Muscle layer of colon (tissue), 2 donors: ENCODE measurements around the gene SMG7.

Source experiments
- H3K27ac ChIP-seq: one replicate; pipeline ENCODE4 v1.7.0; 2013; ENCODE audit warnings: low read depth, mild to moderate bottlenecking, low read length, moderate library complexity
- H3K27me3 ChIP-seq, 2 donors: one replicate each; pipeline ENCODE4 v1.7.0; 2013; ENCODE audit warnings: low read length in 2 of 2, mild to moderate bottlenecking in 2 of 2; ENCODE audit not compliant: insufficient read depth in 2 of 2, control insufficient read depth in 1 of 2
- H3K36me3 ChIP-seq: one replicate; pipeline ENCODE4 v1.7.0; 2013; ENCODE audit warnings: mild to moderate bottlenecking, low read length; ENCODE audit not compliant: insufficient read depth
- H3K4me1 ChIP-seq: one replicate; pipeline ENCODE4 v1.7.0; 2013; ENCODE audit warnings: mild to moderate bottlenecking, low read length; ENCODE audit not compliant: insufficient read depth
- H3K4me3 ChIP-seq, 2 donors: one replicate each; pipeline ENCODE4 v1.7.0; 2013; ENCODE audit warnings: low read length in 2 of 2, low read depth in 1 of 2, mild to moderate bottlenecking in 1 of 2, moderate library complexity in 1 of 2
- H3K9ac ChIP-seq: one replicate; pipeline ENCODE4 v1.7.0; 2013; ENCODE audit warnings: low read length
- H3K9me3 ChIP-seq: one replicate; pipeline ENCODE4 v1.7.0; 2013; ENCODE audit warnings: mild to moderate bottlenecking, low read length
- donor health status: abdominal sarcoma.
- donor health status: Adenocarcinoma of cecum.

SMG7 gene

DNA sequence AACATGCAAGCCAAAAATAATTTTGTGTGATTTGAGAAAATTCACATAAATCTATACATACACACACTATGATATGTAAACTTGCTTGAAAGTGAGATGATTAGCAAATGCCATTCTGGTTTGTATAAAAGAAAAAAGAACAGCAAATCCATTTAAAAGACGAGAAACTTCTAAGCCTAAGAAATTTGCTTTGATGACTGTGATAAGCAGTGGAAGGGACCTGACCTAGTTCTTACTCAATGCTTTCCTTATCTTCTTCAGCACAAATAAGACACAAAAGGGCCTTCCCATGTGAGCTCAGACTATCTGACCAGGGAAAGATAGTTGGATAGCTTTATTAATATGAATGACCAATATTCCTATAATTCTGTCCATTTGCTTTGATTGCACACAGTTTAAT lies 28.8 kb upstream of the SMG7 start:
- H3K4me3 ChIP-seq, result no peak overlapping the region
- no peak overlapping the region for H3K27ac ChIP-seq
- H3K9ac ChIP-seq, result no peak overlapping the region
- no peaks in the 10 kb centered on the region for H3K4me1 ChIP-seq
- H3K27me3 ChIP-seq, result no peaks in the 10 kb centered on the region
- H3K36me3 ChIP-seq, result no peaks in the 10 kb centered on the region
- H3K9me3 ChIP-seq, result no peaks in the 10 kb centered on the region

- Histone ChIP-seq H3K36me3 (no peaks in the 10 kb centered on the region), H3K27me3 (no peaks in the 10 kb centered on the region), H3K4me1 (no peaks in the 10 kb centered on the region), H3K9me3 (no peaks in the 10 kb centered on the region), H3K27ac (no peak overlapping the region), H3K4me3 (no peak overlapping the region), H3K9ac (no peak overlapping the region)
Measured at GRCh38 chr1:183444243-183444642, 28.1 kb upstream of the SMG7 start.

GRCh38 chr1:183449223-183449770 lies 23.0 kb upstream of the SMG7 start:
- Histone ChIP-seq H3K4me1 (no peaks in the 10 kb centered on the region), H3K27ac (no peak overlapping the region), H3K9me3 (no peaks in the 10 kb centered on the region), H3K9ac (no peak overlapping the region), H3K27me3 (no peaks in the 10 kb centered on the region), H3K36me3 (no peaks in the 10 kb centered on the region), H3K4me3 (no peak overlapping the region)

GRCh38 chr1:183450093-183450492 lies 22.2 kb upstream of the SMG7 start:
- Histone ChIP-seq H3K4me3 (no peak overlapping the region), H3K36me3 (no peaks in the 10 kb centered on the region), H3K27me3 (no peaks in the 10 kb centered on the region), H3K9ac (no peak overlapping the region), H3K27ac (no peak overlapping the region), H3K9me3 (no peaks in the 10 kb centered on the region), H3K4me1 (no peaks in the 10 kb centered on the region)

DNA sequence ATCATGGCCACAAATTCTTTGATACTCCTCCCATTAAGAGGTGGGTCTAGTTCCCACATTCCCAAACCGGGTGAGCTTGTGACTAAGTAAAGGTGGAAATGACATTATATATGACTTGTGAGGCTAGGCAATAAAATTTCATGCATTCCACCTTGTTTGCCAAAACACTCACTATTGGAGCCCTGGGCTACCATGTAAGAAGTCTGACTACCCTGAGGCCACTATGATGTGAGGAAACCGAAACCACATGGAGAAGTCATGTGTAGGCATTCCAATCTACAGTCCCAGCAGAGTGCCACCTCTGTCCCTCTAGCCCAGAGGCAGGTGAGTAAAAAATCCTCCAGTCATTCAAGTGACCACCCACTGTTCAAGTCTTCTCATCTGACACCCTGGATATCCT lies 17.9 kb upstream of the SMG7 start:
- no peaks in the 10 kb centered on the region for H3K36me3 ChIP-seq
- no peak overlapping the region for H3K9ac ChIP-seq
- no peaks in the 10 kb centered on the region for H3K4me1 ChIP-seq
- no peak overlapping the region for H3K4me3 ChIP-seq
- H3K27ac ChIP-seq, result no peak overlapping the region
- H3K9me3 ChIP-seq, result no peaks in the 10 kb centered on the region
- no peaks in the 10 kb centered on the region for H3K27me3 ChIP-seq

DNA sequence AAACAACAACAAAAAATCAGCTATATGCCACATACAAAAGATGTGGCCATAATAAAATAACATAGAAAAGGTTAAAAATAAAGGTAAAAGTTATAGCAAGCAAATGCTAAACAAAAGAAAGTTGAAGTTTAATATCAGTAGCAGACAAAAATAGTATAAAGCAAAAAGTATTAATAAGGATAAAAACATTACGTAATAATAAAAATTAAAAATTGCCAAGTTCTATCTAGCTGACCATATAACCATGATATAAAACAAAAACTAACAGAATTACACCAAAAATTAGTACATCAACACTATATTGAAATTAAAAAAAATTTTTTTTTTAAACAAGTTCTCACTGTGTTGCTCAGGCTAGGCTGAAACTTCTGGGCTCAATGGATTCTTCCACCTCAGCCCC lies 15.5 kb upstream of the SMG7 start:
- Histone ChIP-seq H3K4me3 (no peak overlapping the region), H3K9me3 (no peaks in the 10 kb centered on the region), H3K36me3 (no peaks in the 10 kb centered on the region), H3K27ac (no peak overlapping the region), H3K27me3 (no peaks in the 10 kb centered on the region), H3K9ac (no peak overlapping the region), H3K4me1 (no peaks in the 10 kb centered on the region)

GRCh38 chr1:183457449-183457848 lies 14.8 kb upstream of the SMG7 start:
- H3K9me3 ChIP-seq, result no peaks in the 10 kb centered on the region
- H3K36me3 ChIP-seq, result no peaks in the 10 kb centered on the region
- no peak overlapping the region for H3K9ac ChIP-seq
- H3K4me1 ChIP-seq, result no peaks in the 10 kb centered on the region
- H3K4me3 ChIP-seq, result no peak overlapping the region
- H3K27me3 ChIP-seq, result no peaks in the 10 kb centered on the region
- no peak overlapping the region for H3K27ac ChIP-seq

GRCh38 chr1:183460596-183460995 lies 11.7 kb upstream of the SMG7 start:
- Histone ChIP-seq H3K27me3 (no peaks in the 10 kb centered on the region), H3K9me3 (no peaks in the 10 kb centered on the region), H3K9ac (no peak overlapping the region), H3K36me3 (no peaks in the 10 kb centered on the region), H3K4me1 (no peaks in the 10 kb centered on the region), H3K4me3 (no peak overlapping the region), H3K27ac (no peak overlapping the region)

GRCh38 chr1:183461350-183461749 lies 10.9 kb upstream of the SMG7 start:
- Histone ChIP-seq H3K9me3 (no peaks in the 10 kb centered on the region), H3K27ac (no peak overlapping the region), H3K9ac (no peak overlapping the region), H3K36me3 (no peaks in the 10 kb centered on the region), H3K4me3 (no peak overlapping the region), H3K4me1 (no peaks in the 10 kb centered on the region), H3K27me3 (no peaks in the 10 kb centered on the region)

GRCh38 chr1:183463566-183463965 lies 8.7 kb upstream of the SMG7 start:
- H3K9ac ChIP-seq, result no peak overlapping the region
- H3K36me3 ChIP-seq, result no peaks in the 10 kb centered on the region
- H3K9me3 ChIP-seq, result no peaks in the 10 kb centered on the region
- H3K4me1 ChIP-seq, result no peaks in the 10 kb centered on the region
- no peak overlapping the region for H3K27ac ChIP-seq
- H3K4me3 ChIP-seq, result no peak overlapping the region
- no peaks in the 10 kb centered on the region for H3K27me3 ChIP-seq

DNA sequence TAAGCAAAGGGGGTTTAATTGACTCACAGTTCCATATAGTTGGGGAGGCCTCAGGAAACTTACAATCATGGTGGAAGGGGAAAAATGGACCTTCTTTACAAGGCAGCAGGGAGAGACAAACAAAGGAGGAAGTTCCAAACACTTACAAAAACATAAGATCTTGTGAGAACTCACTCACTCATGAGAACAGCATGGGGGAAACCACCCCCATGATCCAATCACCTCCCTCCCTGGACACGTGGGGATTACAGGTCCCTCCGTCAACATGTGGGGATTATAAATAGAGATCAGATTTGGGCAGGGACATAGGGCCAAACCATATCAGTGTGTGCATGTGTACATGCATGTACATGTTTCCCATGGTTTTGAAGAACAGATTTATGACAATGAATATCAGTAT lies 5.5 kb upstream of the SMG7 start:
- no peaks in the 10 kb centered on the region for H3K27me3 ChIP-seq
- H3K36me3 ChIP-seq, result no peaks in the 10 kb centered on the region
- no peak overlapping the region for H3K27ac ChIP-seq
- H3K4me3 ChIP-seq, result no peak overlapping the region
- H3K9ac ChIP-seq, result no peak overlapping the region
- no peaks in the 10 kb centered on the region for H3K9me3 ChIP-seq
- H3K4me1 ChIP-seq, result no peaks in the 10 kb centered on the region

- H3K9ac ChIP-seq, result no peak overlapping the region
- H3K4me3 ChIP-seq, result no peak overlapping the region
- H3K27ac ChIP-seq, result no peak overlapping the region
- H3K4me1 ChIP-seq, result no peaks in the 10 kb centered on the region
- no peaks in the 10 kb centered on the region for H3K27me3 ChIP-seq
- H3K36me3 ChIP-seq, result no peaks in the 10 kb centered on the region
- H3K9me3 ChIP-seq, result no peaks in the 10 kb centered on the region
Measured at GRCh38 chr1:183467687-183468086, 4.6 kb upstream of the SMG7 start.
